ENCODE results near the gene LRCH4. TPM values are rescaled to one million over a fixed set of nuclear protein-coding genes. Genes with fewer than 3 reads are reported as not detected.
A peak's percentile ranks its signal among the peaks of the same experiment; 100 is the strongest.
"Not testable (repeated sequence)": the region's sequence is repeated elsewhere in the genome, so short reads cannot be mapped to it uniquely, and the experiment has no call there.

Gene LRCH4
- total RNA-seq, 5 donors from 2014 or later (not counting 1 experiment from before 2014, with no cell fraction given), result 328 to 377 (median 362) TPM

DNA sequence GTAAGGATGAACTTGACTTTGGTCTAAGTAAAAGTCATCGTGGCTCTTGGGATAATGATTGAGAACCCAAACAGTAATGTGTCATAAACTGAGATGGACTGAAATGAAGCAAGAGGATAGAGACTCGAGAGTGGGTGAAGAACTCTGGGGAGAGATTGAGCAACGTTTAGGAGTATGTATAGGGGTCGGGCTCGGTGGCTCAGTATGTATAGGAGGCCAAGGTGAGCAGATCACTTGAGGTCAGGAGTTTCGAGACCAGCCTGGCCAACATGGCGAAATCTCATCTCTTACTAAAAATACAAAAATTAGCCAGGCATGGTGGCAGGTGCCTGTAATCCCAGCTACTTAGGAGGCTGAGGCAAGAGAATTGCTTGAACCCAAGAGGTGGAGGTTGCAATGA is 44.6 kb downstream of the LRCH4 start:
- H3K9me3 ChIP-seq; H3K9me3 Mint-ChIP-seq; ATAC-seq (replicated peaks in 1 of 4); H3K27me3 ChIP-seq (replicated peaks in 1 of 2; ENCODE audit: control insufficient read depth in 2 of 2, extremely low read depth in 1 of 2, insufficient read depth in 2 of 2, low read length in 1 of 2); POLR2A ChIA-PET; H3K36me3 ChIP-seq (ENCODE audit: control insufficient read depth in 2 of 2, extremely low read depth in 1 of 2, insufficient read depth in 1 of 2, low read length in 1 of 2); H3K4me3 ChIP-seq (ENCODE audit: control insufficient read depth in 1 of 2, extremely low read depth in 1 of 2, low read length in 1 of 2); H3K27me3 Mint-ChIP-seq; H3K36me3 Mint-ChIP-seq; DNase-seq: not testable (repeated sequence)
- Histone ChIP-seq H3K27ac (ENCODE audit: low read length) (peak overlapping the region; percentile 12), H3K4me1 (ENCODE audit: control insufficient read depth in 1 of 2, extremely low read depth in 1 of 2, insufficient read depth in 2 of 2, low read length in 2 of 2) (peaks cover 36 to 71% of the 10 kb centered on the region in 2 experiments)
- CTCF ChIA-PET, result interaction anchor here in 1 of 2 donors (1.7 kb wide), 1 partner anchor 18 kb away, joined by 12 read pairs; no protein-coding TSS in a partner anchor
- Mint-ChIP-seq H3K4me1 (peaks cover 72 to 79% (median 75%) of the 10 kb centered on the region in 3 donors), H3K27ac (peak overlapping the region; percentile 98), H3K4me3 (peak overlapping the region; percentile 96 to 99 (median 99))
- WGBS (ENCODE audit: insufficient coverage), result 13% methylated on average over 1 of the region's 7 CpGs

DNA sequence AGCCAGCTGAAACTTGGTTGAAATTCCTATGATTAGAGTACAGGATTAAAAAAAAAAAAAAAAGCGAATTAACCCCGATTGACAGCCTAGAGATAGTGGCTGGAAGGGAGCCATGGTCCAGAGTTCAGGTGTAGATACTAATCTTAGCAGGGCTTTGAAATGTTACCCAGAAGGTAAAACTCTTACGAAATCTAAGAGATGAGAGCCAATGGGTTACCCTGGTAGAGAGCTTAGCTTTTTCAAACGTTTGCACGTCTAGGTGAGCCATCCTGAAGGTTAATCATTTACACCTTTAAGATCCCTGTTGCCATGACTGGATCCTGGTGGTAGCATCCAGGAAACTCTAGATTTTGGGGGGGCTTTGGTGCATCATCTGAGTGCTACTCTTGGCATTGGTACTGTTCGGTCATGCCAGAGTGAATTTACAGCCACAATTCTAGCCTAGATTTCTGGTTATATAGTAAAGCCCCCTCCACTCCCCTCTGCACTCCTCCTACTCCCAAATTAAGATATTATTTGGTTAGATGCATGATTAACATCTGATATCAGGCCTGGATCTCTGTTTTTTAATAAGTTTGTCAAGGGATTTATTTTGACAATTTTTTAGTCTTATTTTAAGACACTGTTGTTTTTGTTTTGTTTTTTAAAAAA is 45.7 kb downstream of the LRCH4 start:
- H3K9me3 ChIP-seq, result no peaks in the 10 kb centered on the region
- peaks cover 25 to 59% of the 10 kb centered on the region in 2 experiments for H3K4me1 ChIP-seq (ENCODE audit: control insufficient read depth in 1 of 2, extremely low read depth in 1 of 2, insufficient read depth in 2 of 2, low read length in 2 of 2)
- POLR2A ChIA-PET, result interaction anchor here in 1 of 2 donors (0.5 kb wide), 1 partner anchor 60 kb away, joined by 4 read pairs; no protein-coding TSS in a partner anchor
- H3K27me3 ChIP-seq (replicated peaks in 1 of 2; ENCODE audit: control insufficient read depth in 2 of 2, extremely low read depth in 1 of 2, insufficient read depth in 2 of 2, low read length in 1 of 2), result no peaks in the 10 kb centered on the region
- ATAC-seq (replicated peaks in 1 of 4) (no peak), DNase-seq (no peak)
- peak overlapping the region; percentile 98 for H3K27ac Mint-ChIP-seq
- H3K36me3 ChIP-seq (ENCODE audit: control insufficient read depth in 2 of 2, extremely low read depth in 1 of 2, insufficient read depth in 1 of 2, low read length in 1 of 2), result no peaks in the 10 kb centered on the region
- peak overlapping the region; percentile 96 to 99 (median 99) for H3K4me3 Mint-ChIP-seq
- H3K36me3 Mint-ChIP-seq, result no peaks in the 10 kb centered on the region
- H3K4me3 ChIP-seq (ENCODE audit: control insufficient read depth in 1 of 2, extremely low read depth in 1 of 2, low read length in 1 of 2), result peak overlapping the region; percentile 71 to 85
- H3K9me3 Mint-ChIP-seq, result no peaks in the 10 kb centered on the region
- CTCF ChIA-PET, result interaction anchor here (0.6 to 3.0 kb wide), 2 partner anchors 19 to 46 kb away, joined by 4 to 13 read pairs; no protein-coding TSS in a partner anchor
- H3K27me3 Mint-ChIP-seq, result no peaks in the 10 kb centered on the region
- H3K4me1 Mint-ChIP-seq, result peaks cover 61 to 68% (median 64%) of the 10 kb centered on the region in 3 donors
- no CpG with 5 or more reads among the region's 6 CpGs for WGBS (ENCODE audit: insufficient coverage)
- H3K27ac ChIP-seq (ENCODE audit: low read length), result no peak overlapping the region

- CTCF ChIA-PET, result interaction anchor here (0.6 to 3.4 kb wide), 7 partner anchors 10 to 71 kb away, joined by 3 to 14 read pairs (median 6); partner anchors contain the start of gene NYAP1 (in 1 of the 2)
- no peaks in the 10 kb centered on the region for H3K9me3 Mint-ChIP-seq
- H3K4me1 ChIP-seq (ENCODE audit: control insufficient read depth in 1 of 2, extremely low read depth in 1 of 2, insufficient read depth in 2 of 2, low read length in 2 of 2), result peaks cover 20 to 53% of the 10 kb centered on the region in 2 experiments
- ATAC-seq (replicated peaks in 1 of 4) (no peak), DNase-seq (peak in 1 of 35 experiments; percentile 24)
- WGBS (ENCODE audit: insufficient coverage), result under 1% methylated on average over 32 of the region's 44 CpGs
- H3K36me3 ChIP-seq (ENCODE audit: control insufficient read depth in 2 of 2, extremely low read depth in 1 of 2, insufficient read depth in 1 of 2, low read length in 1 of 2), result no peaks in the 10 kb centered on the region
- peak overlapping the region; percentile 83 to 93 for H3K27ac Mint-ChIP-seq
- no peak overlapping the region for H3K27ac ChIP-seq (ENCODE audit: low read length)
- POLR2A ChIA-PET, result interaction anchor here in 1 of 2 donors (0.6 kb wide), 1 partner anchor 339 kb away, joined by 3 read pairs; no protein-coding TSS in a partner anchor
- H3K9me3 ChIP-seq, result no peaks in the 10 kb centered on the region
- H3K4me1 Mint-ChIP-seq, result peaks cover 54 to 61% (median 57%) of the 10 kb centered on the region in 3 donors
- no peaks in the 10 kb centered on the region for H3K27me3 ChIP-seq (replicated peaks in 1 of 2; ENCODE audit: control insufficient read depth in 2 of 2, extremely low read depth in 1 of 2, insufficient read depth in 2 of 2, low read length in 1 of 2)
- no peaks in the 10 kb centered on the region for H3K36me3 Mint-ChIP-seq
- no peaks in the 10 kb centered on the region for H3K27me3 Mint-ChIP-seq
- peak overlapping the region; percentile 96 to 99 (median 99) for H3K4me3 Mint-ChIP-seq
- peak overlapping the region; percentile 71 to 85 for H3K4me3 ChIP-seq (ENCODE audit: control insufficient read depth in 1 of 2, extremely low read depth in 1 of 2, low read length in 1 of 2)
Observed at GRCh38 chr7:100539436-100540006, 46.4 kb downstream of the LRCH4 start.

DNA sequence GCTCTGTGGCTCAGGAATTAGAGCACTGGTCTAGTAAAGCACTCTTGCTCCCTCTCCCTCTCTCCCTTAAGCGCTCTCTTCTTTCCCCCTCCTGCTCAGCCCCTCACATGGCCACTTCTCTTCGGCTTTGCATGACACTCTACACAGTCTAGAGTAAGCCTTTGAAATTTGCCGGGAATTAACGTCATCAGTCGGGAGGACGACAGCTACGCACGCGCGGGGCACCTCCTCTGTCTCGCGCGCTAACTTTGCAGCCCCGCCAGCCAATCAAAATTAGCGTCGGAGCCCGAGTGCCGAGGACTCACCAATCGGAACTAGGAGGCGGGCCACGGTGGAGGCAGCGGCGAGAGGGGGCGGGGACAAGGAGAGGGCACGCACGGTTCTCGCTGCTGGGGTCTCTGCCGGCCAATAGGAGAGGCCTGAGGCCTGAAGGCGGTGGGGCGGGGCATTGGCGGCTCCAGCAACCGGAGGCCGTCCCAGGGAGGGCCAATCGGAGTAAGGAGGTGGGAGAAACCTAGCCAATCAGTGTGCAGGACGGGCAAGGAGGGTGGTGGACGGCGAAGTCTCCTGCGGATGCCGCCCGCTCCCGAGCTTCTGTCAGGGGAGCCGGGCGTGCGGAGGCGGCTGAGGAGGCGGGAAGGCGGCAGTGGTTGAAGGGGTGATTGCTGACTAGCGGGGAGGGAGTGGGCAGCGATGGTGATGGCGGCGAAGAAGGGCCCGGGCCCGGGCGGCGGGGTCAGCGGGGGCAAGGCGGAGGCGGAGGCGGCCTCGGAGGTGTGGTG is 47.1 kb downstream of the LRCH4 start, which contains the start of gene AGFG2:
Gene AGFG2 (plus strand): TSS at position 550 of the 782 bp plus-strand sequence. CDS start 144 bp downstream, at position 694.
- peak within 1 kb of the TSS; percentile 96 to 99 (median 99) for H3K4me3 Mint-ChIP-seq
- Histone ChIP-seq H3K4me1 (ENCODE audit: control insufficient read depth in 1 of 2, extremely low read depth in 1 of 2, insufficient read depth in 2 of 2, low read length in 2 of 2) (peaks cover 13 to 46% of the 10 kb centered on the region in 2 experiments), H3K27ac (ENCODE audit: low read length) (peak within 1 kb of the TSS; percentile 40), H3K4me3 (ENCODE audit: control insufficient read depth in 1 of 2, extremely low read depth in 1 of 2, low read length in 1 of 2) (peak within 1 kb of the TSS; percentile 71 to 85), H3K27me3 (replicated peaks in 1 of 2; ENCODE audit: control insufficient read depth in 2 of 2, extremely low read depth in 1 of 2, insufficient read depth in 2 of 2, low read length in 1 of 2) (no peaks in the 10 kb centered on the region), H3K9me3 (no peaks in the 10 kb centered on the region), H3K36me3 (ENCODE audit: control insufficient read depth in 2 of 2, extremely low read depth in 1 of 2, insufficient read depth in 1 of 2, low read length in 1 of 2) (no peaks in the 10 kb centered on the region)
- H3K4me1 Mint-ChIP-seq, result peaks cover 47 to 54% (median 50%) of the 10 kb centered on the region in 3 donors
- POLR2A ChIA-PET, result interaction anchor here in 1 of 2 donors (0.6 kb wide), 1 partner anchor 340 kb away, joined by 3 read pairs; no protein-coding TSS in a partner anchor
- H3K27me3 Mint-ChIP-seq, result no peaks in the 10 kb centered on the region
- H3K27ac Mint-ChIP-seq, result peak within 1 kb of the TSS; percentile 83 to 93
- peak; percentile 93 to 97 (median 96) for ATAC-seq (replicated peaks in 1 of 4)
- DNase-seq, result peak; percentile 99 to 100 (median 100)
- CTCF ChIA-PET, result interaction anchor here (0.6 to 3.4 kb wide), 9 partner anchors 10 to 167 kb away, joined by 3 to 14 read pairs (median 4); partner anchors contain the start of genes NYAP1 (in 1 of the 2), POP7 (in 1 of the 2) and PPP1R35 (in 1 of the 2)
- no peaks in the 10 kb centered on the region for H3K36me3 Mint-ChIP-seq
- under 1% methylated on average over 57 of the region's 60 CpGs for WGBS (ENCODE audit: insufficient coverage)
- H3K9me3 Mint-ChIP-seq, result no peaks in the 10 kb centered on the region

DNA sequence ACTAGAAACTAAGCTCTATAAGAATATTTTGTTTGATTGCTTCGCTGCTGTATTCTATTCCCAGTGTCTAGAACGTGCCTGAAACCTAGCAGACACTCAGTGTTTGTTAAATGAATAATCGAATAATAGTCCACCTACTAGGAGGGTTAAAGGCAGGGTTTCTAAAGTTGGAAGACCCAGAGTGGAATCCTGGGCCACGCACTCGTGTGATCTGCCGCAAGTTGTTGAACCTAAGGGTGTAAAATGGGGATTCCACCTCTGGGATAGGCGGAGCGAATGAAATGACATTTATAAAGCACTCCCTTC is 47.6 kb downstream of the LRCH4 start:
- ChIA-PET POLR2A (no interaction called here), CTCF (interaction anchor here (0.5 to 3.4 kb wide), 6 partner anchors 11 to 167 kb away, joined by 3 to 14 read pairs (median 5); partner anchors contain the start of genes NYAP1 (in 1 of the 2) and POP7 (in 1 of the 2))
- Histone ChIP-seq H3K36me3 (ENCODE audit: control insufficient read depth in 2 of 2, extremely low read depth in 1 of 2, insufficient read depth in 1 of 2, low read length in 1 of 2) (no peaks in the 10 kb centered on the region), H3K27ac (ENCODE audit: low read length) (peak overlapping the region; percentile 40), H3K4me1 (ENCODE audit: control insufficient read depth in 1 of 2, extremely low read depth in 1 of 2, insufficient read depth in 2 of 2, low read length in 2 of 2) (peaks cover 10 to 40% of the 10 kb centered on the region in 2 experiments), H3K9me3 (no peaks in the 10 kb centered on the region), H3K27me3 (replicated peaks in 1 of 2; ENCODE audit: control insufficient read depth in 2 of 2, extremely low read depth in 1 of 2, insufficient read depth in 2 of 2, low read length in 1 of 2) (peaks cover 0 to 2% of the 10 kb centered on the region in 2 experiments), H3K4me3 (ENCODE audit: control insufficient read depth in 1 of 2, extremely low read depth in 1 of 2, low read length in 1 of 2) (peak overlapping the region; percentile 15 to 32)
- H3K36me3 Mint-ChIP-seq, result no peaks in the 10 kb centered on the region
- H3K4me1 Mint-ChIP-seq, result peaks cover 42 to 49% (median 45%) of the 10 kb centered on the region in 3 donors
- no peaks in the 10 kb centered on the region for H3K27me3 Mint-ChIP-seq
- peak overlapping the region; percentile 96 to 99 (median 99) for H3K4me3 Mint-ChIP-seq
- peak overlapping the region; percentile 80 to 86 for H3K27ac Mint-ChIP-seq
- no peak for ATAC-seq (replicated peaks in 1 of 4)
- DNase-seq, result no peak
- WGBS (ENCODE audit: insufficient coverage), result 3% methylated on average over 5 of the region's 8 CpGs
- H3K9me3 Mint-ChIP-seq, result no peaks in the 10 kb centered on the region

Measured in T-cell (primary cell).